ENCODE data around the gene RASAL2. TPM values are rescaled to one million over a fixed set of nuclear protein-coding genes. Genes with fewer than 3 reads are reported as not detected.
A peak's percentile ranks its signal among the peaks of the same experiment; 100 is the strongest.

RASAL2 gene
- total and polyA plus RNA-seq, 2 of the 13 experiments (the other 11 are each of a cell fraction or from before 2014, with no cell fraction given) = 5.4 to 5.9 TPM

DNA sequence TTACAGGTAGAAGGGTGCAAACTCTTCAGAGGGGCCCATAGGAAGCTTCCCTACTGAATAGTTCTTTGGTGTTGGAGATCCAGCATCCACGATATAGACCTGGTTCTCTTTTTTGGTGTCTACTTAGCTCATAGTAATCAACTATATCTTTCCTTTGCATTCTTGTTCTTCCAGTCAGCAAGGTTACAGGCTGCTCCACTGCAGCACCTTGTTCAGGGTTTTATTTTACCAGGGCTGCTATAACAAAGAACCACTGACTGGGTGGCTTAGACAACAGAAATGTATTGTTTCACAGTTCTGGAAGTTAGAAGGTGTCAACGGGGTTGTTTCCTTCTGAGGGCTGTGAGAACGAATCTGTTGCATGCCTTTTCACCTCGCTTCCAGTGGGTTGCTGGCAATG lies 266.5 kb downstream of the RASAL2 start (continued):
- TF ChIP-seq KDM4B (CRISPR knock-in tag; IDR thresholded peaks at IDR 0.05) (no peak), MTA3 (CRISPR knock-in tag; IDR thresholded peaks at IDR 0.05) (no peak), NR2F6 (IDR thresholded peaks at IDR 0.05) (no peak), NR2F6 (CRISPR knock-in tag; IDR thresholded peaks at IDR 0.05) (no peak), BORCS8-MEF2B (CRISPR knock-in tag; IDR thresholded peaks at IDR 0.05) (no peak), CHD2 (IDR thresholded peaks at IDR 0.05; ENCODE audit: low read depth, low read length) (no peak)
- TF ChIP-seq, protein P1, sequence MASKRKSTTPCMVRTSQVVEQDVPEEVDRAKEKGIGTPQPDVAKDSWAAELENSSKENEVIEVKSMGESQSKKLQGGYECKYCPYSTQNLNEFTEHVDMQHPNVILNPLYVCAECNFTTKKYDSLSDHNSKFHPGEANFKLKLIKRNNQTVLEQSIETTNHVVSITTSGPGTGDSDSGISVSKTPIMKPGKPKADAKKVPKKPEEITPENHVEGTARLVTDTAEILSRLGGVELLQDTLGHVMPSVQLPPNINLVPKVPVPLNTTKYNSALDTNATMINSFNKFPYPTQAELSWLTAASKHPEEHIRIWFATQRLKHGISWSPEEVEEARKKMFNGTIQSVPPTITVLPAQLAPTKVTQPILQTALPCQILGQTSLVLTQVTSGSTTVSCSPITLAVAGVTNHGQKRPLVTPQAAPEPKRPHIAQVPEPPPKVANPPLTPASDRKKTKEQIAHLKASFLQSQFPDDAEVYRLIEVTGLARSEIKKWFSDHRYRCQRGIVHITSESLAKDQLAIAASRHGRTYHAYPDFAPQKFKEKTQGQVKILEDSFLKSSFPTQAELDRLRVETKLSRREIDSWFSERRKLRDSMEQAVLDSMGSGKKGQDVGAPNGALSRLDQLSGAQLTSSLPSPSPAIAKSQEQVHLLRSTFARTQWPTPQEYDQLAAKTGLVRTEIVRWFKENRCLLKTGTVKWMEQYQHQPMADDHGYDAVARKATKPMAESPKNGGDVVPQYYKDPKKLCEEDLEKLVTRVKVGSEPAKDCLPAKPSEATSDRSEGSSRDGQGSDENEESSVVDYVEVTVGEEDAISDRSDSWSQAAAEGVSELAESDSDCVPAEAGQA (IDR thresholded peaks at IDR 0.05; ENCODE audit: low read depth) = no peak
- TF ChIP-seq, protein P1 (CRISPR knock-in tag; IDR thresholded peaks at IDR 0.05; ENCODE audit: borderline replicate concordance) = no peak

DNA sequence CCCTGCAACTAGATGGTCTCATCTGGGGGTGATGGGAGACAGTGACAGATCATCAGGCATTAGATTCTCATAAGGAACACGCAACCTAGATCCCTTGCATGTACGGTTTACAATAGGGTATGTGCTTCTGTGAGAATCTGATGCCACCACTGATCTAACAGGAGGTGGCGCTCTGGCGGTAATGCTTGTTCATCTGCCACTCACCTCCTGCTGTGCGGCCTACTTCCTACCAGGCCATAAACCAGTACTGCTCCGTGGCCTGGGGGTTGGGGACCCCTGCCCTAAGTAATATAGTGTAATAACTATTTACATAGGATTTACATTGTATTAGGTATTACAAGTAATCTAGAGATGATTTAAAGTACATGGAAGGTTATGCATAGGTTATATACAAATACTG lies 267.9 kb downstream of the RASAL2 start:
- H3K4me1 ChIP-seq (ENCODE audit: insufficient read depth, low read length) = peaks cover 7% of the 10 kb centered on the region
- no peak overlapping the region for H3K4me2 ChIP-seq (ENCODE audit: low read depth, low read length)
- H3K4me3 ChIP-seq (replicated peaks in 1 of 3; ENCODE audit: insufficient read depth in 1 of 3, low read depth in 2 of 3, low read length in 3 of 3) = no peak overlapping the region
- ChIA-PET POLR2A (no interaction called here), CTCF (ENCODE audit: low intra/inter-chr PET ratio, low total read pairs) (no interaction called here)
- no TSS peak for BruUV-seq (replicated peaks)
- no peaks in the 10 kb centered on the region for H3K27me3 ChIP-seq (ENCODE audit: control insufficient read depth in 1 of 2, insufficient read depth in 2 of 2, low read length in 2 of 2)
- in situ Hi-C loops (cut with HindIII; ENCODE audit: extremely low pct_ligation_motif_present, low pct_unique_long_range_greater_than_20kb) = no loop called here
- no peaks in the 10 kb centered on the region for H3K36me3 ChIP-seq (replicated peaks in 1 of 2; ENCODE audit: control insufficient read depth in 1 of 2, insufficient read depth in 2 of 2, low read length in 2 of 2)
- H3K9me3 ChIP-seq (ENCODE audit: low read length) = no peaks in the 10 kb centered on the region
- H3K27ac ChIP-seq (ENCODE audit: extremely low read length, insufficient read depth, low read length) = no peak overlapping the region
- H3K9ac ChIP-seq (ENCODE audit: insufficient read depth, low read depth, low read length) = no peak overlapping the region
- intact Hi-C loops (cut with micrococcal nuclease; ENCODE audit: unreplicated experiment) = loop anchor here (10.0 kb wide), 1 partner anchor 93 kb away; no protein-coding TSS in a partner anchor
- DNase-seq (ENCODE audit: low spot score) (peak; percentile 4), ATAC-seq (no peak), FAIRE-seq (no peak)
- WGBS (ENCODE audit: low lambda C conversion rate) = 96% methylated on average over 6 of the region's 6 CpGs
- H4K20me1 ChIP-seq (ENCODE audit: insufficient read depth, low read length) = no peaks in the 10 kb centered on the region
- no peaks in the 10 kb centered on the region for H3K79me2 ChIP-seq (ENCODE audit: insufficient read depth, low read length)
- no peak overlapping the region for H2AFZ ChIP-seq (ENCODE audit: low read length)
- TF ChIP-seq ZNF83 (CRISPR knock-in tag; IDR thresholded peaks at IDR 0.05; ENCODE audit: borderline replicate concordance) = no peak
- TF ChIP-seq, protein P2, sequence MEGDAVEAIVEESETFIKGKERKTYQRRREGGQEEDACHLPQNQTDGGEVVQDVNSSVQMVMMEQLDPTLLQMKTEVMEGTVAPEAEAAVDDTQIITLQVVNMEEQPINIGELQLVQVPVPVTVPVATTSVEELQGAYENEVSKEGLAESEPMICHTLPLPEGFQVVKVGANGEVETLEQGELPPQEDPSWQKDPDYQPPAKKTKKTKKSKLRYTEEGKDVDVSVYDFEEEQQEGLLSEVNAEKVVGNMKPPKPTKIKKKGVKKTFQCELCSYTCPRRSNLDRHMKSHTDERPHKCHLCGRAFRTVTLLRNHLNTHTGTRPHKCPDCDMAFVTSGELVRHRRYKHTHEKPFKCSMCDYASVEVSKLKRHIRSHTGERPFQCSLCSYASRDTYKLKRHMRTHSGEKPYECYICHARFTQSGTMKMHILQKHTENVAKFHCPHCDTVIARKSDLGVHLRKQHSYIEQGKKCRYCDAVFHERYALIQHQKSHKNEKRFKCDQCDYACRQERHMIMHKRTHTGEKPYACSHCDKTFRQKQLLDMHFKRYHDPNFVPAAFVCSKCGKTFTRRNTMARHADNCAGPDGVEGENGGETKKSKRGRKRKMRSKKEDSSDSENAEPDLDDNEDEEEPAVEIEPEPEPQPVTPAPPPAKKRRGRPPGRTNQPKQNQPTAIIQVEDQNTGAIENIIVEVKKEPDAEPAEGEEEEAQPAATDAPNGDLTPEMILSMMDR (CRISPR knock-in tag; IDR thresholded peaks at IDR 0.05) = peak; percentile 38
- TF ChIP-seq HIVEP1 (CRISPR knock-in tag; IDR thresholded peaks at IDR 0.05) = no peak
- no peak for TF ChIP-seq SMARCE1 (IDR thresholded peaks at IDR 0.05; ENCODE audit: borderline replicate concordance)
- TF ChIP-seq CHCHD3 (CRISPR knock-in tag; IDR thresholded peaks at IDR 0.05) = no peak
- TF ChIP-seq, protein P3, sequence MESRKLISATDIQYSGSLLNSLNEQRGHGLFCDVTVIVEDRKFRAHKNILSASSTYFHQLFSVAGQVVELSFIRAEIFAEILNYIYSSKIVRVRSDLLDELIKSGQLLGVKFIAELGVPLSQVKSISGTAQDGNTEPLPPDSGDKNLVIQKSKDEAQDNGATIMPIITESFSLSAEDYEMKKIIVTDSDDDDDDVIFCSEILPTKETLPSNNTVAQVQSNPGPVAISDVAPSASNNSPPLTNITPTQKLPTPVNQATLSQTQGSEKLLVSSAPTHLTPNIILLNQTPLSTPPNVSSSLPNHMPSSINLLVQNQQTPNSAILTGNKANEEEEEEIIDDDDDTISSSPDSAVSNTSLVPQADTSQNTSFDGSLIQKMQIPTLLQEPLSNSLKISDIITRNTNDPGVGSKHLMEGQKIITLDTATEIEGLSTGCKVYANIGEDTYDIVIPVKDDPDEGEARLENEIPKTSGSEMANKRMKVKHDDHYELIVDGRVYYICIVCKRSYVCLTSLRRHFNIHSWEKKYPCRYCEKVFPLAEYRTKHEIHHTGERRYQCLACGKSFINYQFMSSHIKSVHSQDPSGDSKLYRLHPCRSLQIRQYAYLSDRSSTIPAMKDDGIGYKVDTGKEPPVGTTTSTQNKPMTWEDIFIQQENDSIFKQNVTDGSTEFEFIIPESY (CRISPR knock-in tag; IDR thresholded peaks at IDR 0.05) = peak; percentile 66
- TF ChIP-seq, protein P4, sequence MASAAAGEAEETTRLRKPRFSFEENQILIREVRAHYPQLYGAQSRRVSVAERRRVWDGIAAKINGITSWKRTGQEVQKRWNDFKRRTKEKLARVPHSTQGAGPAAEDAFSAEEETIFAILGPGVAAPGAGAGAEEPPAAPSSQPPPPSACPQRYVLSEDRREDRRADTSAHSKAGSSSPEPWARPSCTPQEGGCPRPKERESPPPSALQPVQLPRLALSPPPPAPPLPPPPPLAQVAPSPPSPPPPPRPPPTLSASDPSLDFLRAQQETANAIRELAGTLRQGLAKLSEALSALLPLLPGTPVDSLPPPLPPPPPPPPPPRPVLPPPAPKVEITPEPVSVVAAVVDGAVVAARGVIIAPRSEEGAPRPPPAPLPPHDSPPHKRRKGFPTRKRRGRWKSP (CRISPR knock-in tag; IDR thresholded peaks at IDR 0.05) = no peak

Measured in HepG2 (cell line).